SU-DHL-6 (cell line): ENCODE measurements around the gene PRKN.

Source experiments
- H2AFZ ChIP-seq: fragments of 200-600 bp; sonication (generic); 2 replicates; pipeline ENCODE4 v1.6.1; 2014; ENCODE audit warnings: low read depth, mild to moderate bottlenecking, moderate library complexity, mixed read lengths, antibody characterized with exemption, low read length; ENCODE audit not compliant: severe bottlenecking
- H3F3A ChIP-seq: fragments of 200-600 bp; shearing (Covaris generic); 2 replicates; pipeline ENCODE4 v1.6.0; 2016; ENCODE audit warnings: antibody characterized with exemption, mild to moderate bottlenecking; ENCODE audit not compliant: insufficient read depth
- H3K27ac ChIP-seq: fragments of 200-600 bp; sonication (generic); 2 replicates; pipeline ENCODE4 v1.5.1; 2016; ENCODE audit warnings: low read depth, mild to moderate bottlenecking, low read length, moderate library complexity, mixed read lengths
- H3K27me3 ChIP-seq: fragments of 200-600 bp; sonication (generic), shearing (Covaris generic); 2 replicates; pipeline ENCODE4 v1.6.0; 2014; ENCODE audit warnings: mild to moderate bottlenecking, low read length
- H3K36me3 ChIP-seq: fragments of 200-600 bp; sonication (generic); 2 replicates; pipeline ENCODE4 v1.6.1; 2014; ENCODE audit warnings: mild to moderate bottlenecking, low read length, mixed read lengths
- H3K4me2 ChIP-seq: fragments of 300-600, 200-600 bp; shearing (Covaris generic), sonication (generic); 2 replicates; pipeline ENCODE4 v1.6.0; 2014; ENCODE audit warnings: low read length, low read depth, mild to moderate bottlenecking; ENCODE audit not compliant: poor library complexity, severe bottlenecking
- H3K4me3 ChIP-seq: fragments of 200-600 bp; sonication (generic); 2 replicates; pipeline ENCODE4 v1.5.1; 2014; ENCODE audit warnings: antibody characterized with exemption, low read length, mild to moderate bottlenecking, mixed read lengths; ENCODE audit not compliant: insufficient read depth, poor library complexity, severe bottlenecking
- H3K79me2 ChIP-seq: fragments of 200-600 bp; sonication (generic); 2 replicates; pipeline ENCODE4 v1.6.1; 2014; ENCODE audit warnings: mild to moderate bottlenecking, low read length, moderate library complexity; ENCODE audit not compliant: insufficient read depth
- H3K9ac ChIP-seq: fragments of 200-600 bp; sonication (generic); 2 replicates; pipeline ENCODE4 v1.7.0; 2014; ENCODE audit warnings: mild to moderate bottlenecking, low read length
- H3K9me2 ChIP-seq: fragments of 200-600 bp; sonication (generic); replicated peaks from 2 replicates; pipeline ENCODE4 v1.6.1; 2014; ENCODE audit warnings: low read length; ENCODE audit not compliant: insufficient read depth
- H3K9me3 ChIP-seq: fragments of 200-600 bp; sonication (generic); 2 replicates; pipeline ENCODE4 v1.6.1; 2014; ENCODE audit warnings: low read length, mixed read lengths; ENCODE audit not compliant: insufficient read depth
- H4K20me1 ChIP-seq: fragments of 200-600 bp; sonication (generic); 2 replicates; pipeline ENCODE4 v1.6.1; 2014; ENCODE audit warnings: low read depth, mild to moderate bottlenecking, antibody characterized with exemption, low read length, moderate library complexity, mixed read lengths
- EZH2phosphoT487 ChIP-seq: fragments of 200-600 bp; sonication (generic), shearing (Covaris generic); conservative IDR thresholded peaks from 2 replicates; pipeline ENCODE4 v1.6.1; 2018; ENCODE audit warnings: mild to moderate bottlenecking, antibody characterized with exemption, low read length, moderate library complexity, mixed read lengths
- TF ChIP-seq, protein P1 (sequence below): fragments of 200-600 bp; sonication (generic); IDR thresholded peaks from one replicate; pipeline ENCODE4 v1.5.1; 2017; ENCODE audit warnings: antibody characterized with exemption, mild to moderate bottlenecking, low read length, moderate library complexity; ENCODE audit not compliant: insufficient read depth, poor library complexity, severe bottlenecking

Gene PRKN

DNA sequence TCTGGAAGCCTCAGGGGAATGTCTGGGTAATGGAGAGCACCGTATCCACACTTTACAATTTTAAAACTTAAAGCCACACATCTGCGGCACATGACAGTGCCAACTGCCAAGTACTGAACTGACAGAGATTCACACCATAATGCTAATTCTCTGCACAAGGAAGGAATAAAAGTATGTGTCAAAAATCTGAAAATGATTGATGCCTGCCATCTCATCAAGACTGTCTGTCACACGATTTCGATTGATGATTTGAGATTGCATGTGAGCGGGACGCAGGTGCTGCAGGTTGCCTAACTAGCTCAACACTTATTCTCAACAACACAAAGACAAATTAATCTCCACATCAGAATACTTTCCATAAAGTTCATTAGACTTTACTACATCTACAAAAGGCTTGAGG is 391.2 kb downstream of the PRKN start:
- Histone ChIP-seq H4K20me1 (no peaks in the 10 kb centered on the region), H3K9ac (no peak overlapping the region), H3F3A (no peaks in the 10 kb centered on the region), H3K27ac (no peak overlapping the region), H3K4me3 (no peak overlapping the region), H3K79me2 (no peaks in the 10 kb centered on the region), H3K36me3 (no peaks in the 10 kb centered on the region), H2AFZ (no peak overlapping the region), H3K4me2 (no peak overlapping the region), H3K9me3 (no peaks in the 10 kb centered on the region), H3K9me2 (no peaks in the 10 kb centered on the region), H3K27me3 (no peaks in the 10 kb centered on the region)
- TF ChIP-seq EZH2phosphoT487 = no peak
- TF ChIP-seq, protein P1, sequence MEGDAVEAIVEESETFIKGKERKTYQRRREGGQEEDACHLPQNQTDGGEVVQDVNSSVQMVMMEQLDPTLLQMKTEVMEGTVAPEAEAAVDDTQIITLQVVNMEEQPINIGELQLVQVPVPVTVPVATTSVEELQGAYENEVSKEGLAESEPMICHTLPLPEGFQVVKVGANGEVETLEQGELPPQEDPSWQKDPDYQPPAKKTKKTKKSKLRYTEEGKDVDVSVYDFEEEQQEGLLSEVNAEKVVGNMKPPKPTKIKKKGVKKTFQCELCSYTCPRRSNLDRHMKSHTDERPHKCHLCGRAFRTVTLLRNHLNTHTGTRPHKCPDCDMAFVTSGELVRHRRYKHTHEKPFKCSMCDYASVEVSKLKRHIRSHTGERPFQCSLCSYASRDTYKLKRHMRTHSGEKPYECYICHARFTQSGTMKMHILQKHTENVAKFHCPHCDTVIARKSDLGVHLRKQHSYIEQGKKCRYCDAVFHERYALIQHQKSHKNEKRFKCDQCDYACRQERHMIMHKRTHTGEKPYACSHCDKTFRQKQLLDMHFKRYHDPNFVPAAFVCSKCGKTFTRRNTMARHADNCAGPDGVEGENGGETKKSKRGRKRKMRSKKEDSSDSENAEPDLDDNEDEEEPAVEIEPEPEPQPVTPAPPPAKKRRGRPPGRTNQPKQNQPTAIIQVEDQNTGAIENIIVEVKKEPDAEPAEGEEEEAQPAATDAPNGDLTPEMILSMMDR = no peak

GRCh38 chr6:162332365-162332764 is 395.2 kb downstream of the PRKN start:
- no peak overlapping the region for H3K4me2 ChIP-seq
- no peaks in the 10 kb centered on the region for H3K79me2 ChIP-seq
- no peak for TF ChIP-seq EZH2phosphoT487
- TF ChIP-seq, protein P1 = no peak
- no peaks in the 10 kb centered on the region for H3K27me3 ChIP-seq
- H3K9ac ChIP-seq = no peak overlapping the region
- no peaks in the 10 kb centered on the region for H3F3A ChIP-seq
- no peaks in the 10 kb centered on the region for H4K20me1 ChIP-seq
- no peaks in the 10 kb centered on the region for H3K9me2 ChIP-seq
- H3K36me3 ChIP-seq = no peaks in the 10 kb centered on the region
- no peak overlapping the region for H3K27ac ChIP-seq
- no peak overlapping the region for H3K4me3 ChIP-seq
- H2AFZ ChIP-seq = no peak overlapping the region
- no peaks in the 10 kb centered on the region for H3K9me3 ChIP-seq

GRCh38 chr6:162331911-162332310 is 395.7 kb downstream of the PRKN start:
- H3K9ac ChIP-seq = no peak overlapping the region
- no peak overlapping the region for H3K27ac ChIP-seq
- no peak overlapping the region for H3K4me2 ChIP-seq
- no peaks in the 10 kb centered on the region for H3K79me2 ChIP-seq
- no peaks in the 10 kb centered on the region for H4K20me1 ChIP-seq
- no peaks in the 10 kb centered on the region for H3F3A ChIP-seq
- TF ChIP-seq, protein P1 = no peak
- TF ChIP-seq EZH2phosphoT487 = no peak
- H3K4me3 ChIP-seq = no peak overlapping the region
- H3K9me2 ChIP-seq = no peaks in the 10 kb centered on the region
- H3K9me3 ChIP-seq = no peaks in the 10 kb centered on the region
- no peak overlapping the region for H2AFZ ChIP-seq
- H3K36me3 ChIP-seq = no peaks in the 10 kb centered on the region
- H3K27me3 ChIP-seq = no peaks in the 10 kb centered on the region

DNA sequence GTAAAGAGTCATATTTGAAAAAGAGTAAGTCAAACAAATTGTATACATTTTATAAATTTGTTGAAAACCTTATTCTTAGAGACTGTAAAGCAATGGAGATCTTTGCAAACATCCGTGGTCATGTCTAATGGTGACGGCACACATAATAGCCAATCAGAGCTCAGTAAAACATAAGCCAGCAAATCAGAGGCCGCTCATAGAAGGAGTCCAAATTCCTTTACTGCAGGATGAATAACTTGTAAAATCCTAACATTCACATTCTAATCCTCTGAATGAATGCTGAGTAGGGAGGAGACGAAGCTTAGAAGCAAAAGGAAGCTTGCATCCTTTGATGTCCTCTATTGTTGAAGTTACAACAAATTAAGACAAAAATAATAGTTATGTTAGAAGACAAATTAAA is 401.7 kb downstream of the PRKN start:
- no peaks in the 10 kb centered on the region for H3K9me2 ChIP-seq
- TF ChIP-seq EZH2phosphoT487 = no peak
- TF ChIP-seq, protein P1 = no peak
- no peaks in the 10 kb centered on the region for H4K20me1 ChIP-seq

More for the DNA sequence above, 401.7 kb downstream of the PRKN start:
- Histone ChIP-seq H3K79me2 (no peaks in the 10 kb centered on the region), H3K9me3 (no peaks in the 10 kb centered on the region; the same call in 1 of the 2 replicates), H3F3A (no peaks in the 10 kb centered on the region), H3K9ac (no peak overlapping the region), H3K4me2 (no peak overlapping the region), H3K27me3 (no peaks in the 10 kb centered on the region), H3K36me3 (no peaks in the 10 kb centered on the region), H3K27ac (no peak overlapping the region), H3K4me3 (no peak overlapping the region), H2AFZ (no peak overlapping the region)
